GM21447 (cell line): ENCODE measurements around the gene CUL3.
"Not testable (repeated sequence)": the region's sequence is repeated elsewhere in the genome, so short reads cannot be mapped to it uniquely, and the experiment has no call there.

Source experiments
- ATAC-seq: cut with Tn5 transposase; IDR thresholded peaks from one replicate; pipeline ENCODE4 v1.9.1; 2021; ENCODE audit not compliant: unreplicated experiment

The CUL3 gene

DNA sequence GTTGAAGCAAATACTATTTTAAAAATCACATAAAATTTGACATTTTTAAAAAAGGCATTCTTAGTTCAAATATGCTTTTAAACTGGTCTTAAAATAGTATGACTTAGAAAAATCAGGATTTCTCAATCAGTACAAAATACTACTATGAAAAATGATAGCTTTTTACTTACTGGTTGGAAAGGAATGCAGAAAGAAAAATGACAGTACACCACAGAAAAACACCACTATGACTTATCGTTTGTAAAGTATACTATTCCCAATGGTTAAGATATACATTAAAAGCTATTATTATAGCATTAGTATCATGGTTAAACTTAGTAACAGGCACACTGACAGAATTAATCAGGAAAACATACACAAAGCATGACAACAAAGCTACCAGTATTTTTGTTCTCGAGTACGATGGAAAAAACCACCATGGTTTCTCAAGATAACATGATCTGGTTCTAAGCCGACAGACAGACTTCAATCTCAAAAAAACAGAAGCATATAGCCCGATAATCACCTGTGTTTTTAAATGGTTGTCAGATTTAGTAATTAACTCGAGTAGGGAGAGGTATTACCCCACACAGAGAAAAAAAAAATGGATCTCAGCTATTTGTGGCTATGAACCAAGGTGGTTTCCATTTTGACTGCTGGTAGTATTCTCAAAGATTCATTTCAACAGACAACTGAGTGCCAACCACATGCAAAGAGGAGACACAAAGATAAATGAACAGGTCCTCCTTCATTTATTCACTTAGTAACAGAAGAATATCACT lies 39.1 kb downstream of the CUL3 start:
- ATAC-seq: no peak

DNA sequence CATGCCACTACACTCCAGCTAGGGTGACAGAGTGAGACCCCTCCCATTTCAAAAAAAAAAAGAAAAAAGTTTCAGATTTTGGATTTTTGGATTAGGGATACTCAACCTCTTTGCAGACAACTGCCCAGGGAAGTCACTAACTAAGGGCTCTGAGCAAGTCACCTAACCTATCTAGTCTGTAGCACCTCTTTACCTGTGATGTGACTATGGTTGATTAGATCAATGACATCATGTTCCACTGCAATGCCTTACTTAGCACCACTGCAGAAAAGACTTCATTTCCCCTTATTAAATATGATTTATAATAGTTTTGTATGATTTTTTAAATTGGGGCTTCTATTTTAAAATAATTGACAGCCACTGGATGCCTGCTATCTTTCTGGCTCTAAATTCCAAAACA lies 41.2 kb downstream of the CUL3 start:
- no peak for ATAC-seq

DNA sequence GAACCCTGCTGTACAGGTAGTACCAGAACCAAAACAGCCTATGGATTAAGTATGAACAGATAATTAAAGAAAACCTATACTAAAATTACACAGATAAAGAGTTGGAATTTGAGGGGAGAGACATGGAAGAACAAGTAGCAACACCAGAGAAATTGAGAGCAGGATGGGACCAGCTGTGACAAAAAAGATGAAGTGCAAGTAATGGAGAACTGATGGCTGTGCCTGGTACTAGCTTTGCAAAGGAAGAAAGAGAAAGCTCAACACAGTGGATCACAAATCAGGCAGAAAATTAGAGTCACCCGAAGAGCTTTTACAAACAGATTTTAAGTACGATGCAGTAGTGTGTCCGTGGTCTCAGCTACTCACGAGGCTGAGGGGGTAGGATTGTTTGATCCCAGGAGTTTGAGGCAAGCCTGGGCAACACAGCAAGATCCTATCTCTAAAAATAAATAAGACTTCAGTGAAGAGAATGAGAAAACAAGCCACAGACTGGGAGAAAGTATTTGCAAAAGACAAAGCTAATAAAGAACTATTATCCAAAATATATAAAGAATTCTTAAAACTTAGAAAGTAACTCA lies 46.5 kb downstream of the CUL3 start:
- no peak for ATAC-seq

DNA sequence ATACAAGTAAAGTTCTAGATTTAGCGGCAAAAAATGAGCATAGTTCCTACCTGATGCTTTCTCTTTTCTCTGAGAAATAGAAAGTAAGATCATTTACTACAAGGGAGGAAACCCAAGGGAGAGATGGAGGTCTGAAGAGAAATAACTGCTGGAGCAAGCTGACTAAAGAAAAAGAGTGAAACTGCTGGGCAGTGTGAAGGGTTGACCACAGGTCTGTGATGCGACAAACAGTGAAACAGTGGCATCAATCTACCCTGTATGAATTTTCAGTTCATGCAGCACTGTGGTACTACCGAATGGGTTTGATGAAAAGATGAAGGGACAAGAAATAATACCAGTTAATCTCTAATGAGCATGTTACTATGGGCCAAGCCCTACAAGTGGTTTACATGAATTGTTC lies 52.2 kb downstream of the CUL3 start:
- peak; percentile 53 for ATAC-seq

DNA sequence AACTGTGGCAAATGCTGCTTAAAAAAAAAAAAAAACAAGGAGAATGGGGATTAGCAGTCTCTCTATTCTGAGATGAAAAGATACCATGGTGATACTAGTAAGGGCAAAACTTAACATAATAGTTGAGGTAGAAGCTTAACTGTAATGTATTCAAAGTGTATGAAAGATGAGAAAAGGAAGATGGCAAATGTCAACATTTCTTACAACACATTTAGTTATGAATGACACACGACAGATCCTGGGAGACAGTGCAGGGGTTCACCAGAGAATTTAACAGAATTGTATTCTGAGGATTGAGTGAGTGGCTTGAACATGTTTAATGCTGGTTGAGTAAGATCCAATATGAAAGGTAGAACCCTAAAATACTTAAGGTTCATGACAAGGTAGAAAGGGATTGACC lies 52.7 kb downstream of the CUL3 start:
- ATAC-seq: no peak

DNA sequence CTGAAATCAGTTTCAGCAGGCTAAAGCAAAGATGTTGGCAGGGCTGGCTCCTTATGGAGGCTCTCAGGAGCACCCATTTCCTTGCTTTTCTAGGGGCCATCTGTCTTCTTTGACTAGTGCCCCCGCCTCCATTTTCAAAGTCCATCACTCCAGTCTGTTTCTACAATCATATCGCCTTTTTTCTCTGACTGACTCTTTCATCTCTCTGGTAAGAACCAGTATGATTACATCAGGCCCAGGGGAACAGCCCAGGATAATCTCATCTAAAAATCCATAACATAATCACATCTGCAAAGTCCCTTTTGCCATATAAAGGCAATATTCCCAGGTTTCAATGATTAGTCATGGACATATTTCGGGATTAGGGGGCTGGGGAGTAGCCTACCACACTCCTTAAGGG lies 57.0 kb downstream of the CUL3 start:
- no peak for ATAC-seq

DNA sequence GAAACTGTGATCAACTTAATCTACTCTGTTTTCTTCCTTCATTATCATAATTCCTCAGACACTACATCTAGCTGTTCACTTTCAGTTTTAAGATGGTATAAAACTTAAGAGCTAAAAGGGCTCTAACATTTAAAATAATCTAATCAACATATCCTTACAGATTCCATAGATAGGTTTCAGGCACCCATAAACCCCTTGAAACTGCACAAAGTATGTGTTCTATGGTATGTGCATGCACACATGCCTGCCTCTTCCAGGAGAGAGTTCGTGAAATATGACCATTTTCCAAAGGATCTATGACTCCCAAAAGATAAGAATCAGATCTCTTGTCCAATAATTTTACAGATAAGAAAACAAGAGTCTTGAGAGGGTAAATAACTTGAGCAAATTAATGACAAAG lies 59.4 kb downstream of the CUL3 start:
- no peak for ATAC-seq

DNA sequence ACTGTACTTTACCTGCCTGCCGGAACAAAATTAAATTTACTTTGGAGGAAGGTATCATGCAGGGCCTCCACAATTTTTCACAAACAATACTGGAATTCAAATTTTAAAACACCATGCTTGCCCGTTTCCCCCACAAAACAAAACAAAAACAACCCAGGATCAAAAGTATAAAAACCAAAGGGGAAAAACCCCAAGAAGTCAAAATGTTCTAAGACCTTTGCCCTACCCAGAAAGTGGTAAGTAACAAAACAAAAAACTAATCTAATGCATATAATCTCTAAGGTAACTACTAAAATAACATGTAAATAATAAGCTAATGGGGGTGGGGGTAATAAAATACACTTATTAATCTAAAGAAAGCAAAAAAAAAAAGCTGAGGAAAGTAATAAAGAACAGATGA lies 60.5 kb downstream of the CUL3 start:
- ATAC-seq: no peak

DNA sequence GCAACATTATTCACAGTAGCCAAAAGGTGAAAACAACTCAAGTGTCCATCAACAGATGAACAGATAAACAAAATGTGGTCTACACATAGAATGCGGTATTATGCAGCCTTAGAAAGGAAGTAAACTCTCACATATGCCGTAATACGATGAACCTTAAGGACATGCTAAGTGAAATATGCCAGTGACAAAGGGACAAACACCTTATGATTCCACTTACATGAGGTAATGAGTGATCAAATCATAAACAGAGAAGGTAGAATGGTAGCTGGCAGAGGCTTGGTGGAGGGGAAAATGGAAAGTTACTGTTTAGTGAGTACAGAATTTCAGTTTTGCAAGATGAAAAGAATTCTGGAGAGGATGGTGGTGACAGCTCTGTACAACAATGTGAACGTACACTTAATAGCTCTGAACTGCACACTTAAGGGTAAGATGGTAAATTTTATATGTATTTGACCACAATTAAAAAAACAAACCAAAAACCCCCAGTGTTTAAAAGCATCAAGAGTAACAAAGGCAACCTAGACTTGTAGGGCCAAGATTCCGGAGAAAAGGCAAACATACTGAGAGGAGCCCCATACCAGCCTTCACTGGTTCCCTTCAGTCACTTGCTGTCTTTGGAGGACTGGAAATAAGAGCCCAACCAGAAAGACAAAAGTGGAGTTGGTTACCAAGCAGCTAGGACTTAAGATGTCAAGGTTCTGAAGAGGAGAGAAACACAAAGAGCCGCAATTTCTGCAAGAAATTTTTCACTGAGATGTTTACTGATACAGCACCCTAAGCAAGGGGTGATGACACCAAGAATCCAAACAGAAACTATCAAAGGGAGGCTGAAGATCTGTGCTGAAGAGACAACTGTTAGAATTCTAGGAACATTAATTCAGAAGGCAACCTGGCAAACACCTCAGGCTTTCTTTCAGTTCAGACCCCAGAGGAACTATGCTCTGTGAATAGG lies 61.3 kb downstream of the CUL3 start:
- ATAC-seq: peak; percentile 34

DNA sequence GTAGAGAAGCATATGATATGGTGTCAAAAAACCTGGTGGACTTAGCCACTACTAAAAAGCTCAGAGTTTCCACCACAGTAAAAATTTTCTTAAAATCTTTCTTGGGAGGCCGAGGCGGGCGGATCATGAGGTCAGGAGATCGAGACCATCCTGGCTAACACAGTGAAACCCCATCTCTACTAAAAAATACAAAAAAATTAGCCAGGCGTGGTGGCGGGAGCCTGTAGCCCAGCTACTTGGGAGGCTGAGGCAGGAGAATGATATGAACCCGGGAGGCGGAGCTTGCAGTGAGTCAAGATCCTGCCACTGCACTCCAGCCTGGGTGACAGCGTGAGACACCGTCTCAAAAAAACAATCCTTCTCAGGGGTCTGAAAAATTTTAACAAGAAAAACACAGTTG lies 62.7 kb downstream of the CUL3 start:
- not testable (repeated sequence) for ATAC-seq

DNA sequence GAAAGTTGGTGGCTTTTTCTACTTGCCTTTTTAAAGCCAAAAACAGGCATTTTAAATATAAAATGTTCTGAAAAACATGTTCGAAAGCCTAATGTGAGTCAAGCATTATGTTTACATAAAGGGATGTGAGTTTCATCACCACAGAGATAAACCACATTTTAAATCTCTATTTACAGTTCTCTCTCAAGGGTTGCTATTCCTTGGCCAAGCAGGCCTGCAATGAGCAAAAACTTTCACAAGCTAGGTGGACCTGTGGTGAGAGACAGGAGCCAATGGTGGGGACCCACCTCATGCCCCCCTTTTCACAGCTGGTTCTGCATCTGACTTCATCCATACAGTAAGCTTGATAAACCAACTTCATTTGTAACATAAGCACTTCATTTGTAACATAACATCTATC lies 65.1 kb downstream of the CUL3 start:
- peak; percentile 60 for ATAC-seq

DNA sequence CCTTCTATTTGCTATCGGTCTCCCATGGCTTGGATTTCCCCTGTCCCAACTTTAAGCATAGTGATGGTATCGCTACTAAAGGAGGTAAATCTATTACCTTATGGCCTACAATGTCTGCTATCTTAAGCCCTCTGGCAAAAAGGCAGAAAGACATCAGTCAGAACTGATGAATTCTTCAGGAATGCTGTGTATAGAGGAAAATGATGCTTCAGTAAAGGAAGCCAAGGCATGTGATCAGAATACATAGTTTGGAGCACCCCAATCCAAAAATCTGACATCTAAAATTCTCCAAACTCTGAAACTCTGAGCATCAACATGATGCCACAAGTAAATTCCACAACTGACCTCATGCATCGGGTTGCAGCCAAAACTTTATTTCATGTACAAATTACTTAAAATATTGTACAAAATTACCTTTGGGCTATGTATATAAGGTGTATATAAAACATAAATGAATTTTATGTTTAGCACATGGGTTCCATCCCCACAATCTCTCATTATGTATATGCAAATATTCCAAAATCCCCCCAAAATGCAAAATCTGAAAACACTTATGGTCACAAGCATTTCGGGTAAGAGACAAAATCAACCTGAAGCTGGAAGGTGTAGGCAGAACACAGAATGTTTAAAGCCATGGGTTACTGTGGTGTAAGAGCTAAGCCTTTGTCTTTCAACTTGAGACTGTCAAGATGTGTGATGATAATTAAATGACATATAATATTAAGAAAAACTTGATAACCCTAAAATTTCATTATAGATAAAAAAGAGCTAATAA lies 66.2 kb downstream of the CUL3 start:
- ATAC-seq: no peak

DNA sequence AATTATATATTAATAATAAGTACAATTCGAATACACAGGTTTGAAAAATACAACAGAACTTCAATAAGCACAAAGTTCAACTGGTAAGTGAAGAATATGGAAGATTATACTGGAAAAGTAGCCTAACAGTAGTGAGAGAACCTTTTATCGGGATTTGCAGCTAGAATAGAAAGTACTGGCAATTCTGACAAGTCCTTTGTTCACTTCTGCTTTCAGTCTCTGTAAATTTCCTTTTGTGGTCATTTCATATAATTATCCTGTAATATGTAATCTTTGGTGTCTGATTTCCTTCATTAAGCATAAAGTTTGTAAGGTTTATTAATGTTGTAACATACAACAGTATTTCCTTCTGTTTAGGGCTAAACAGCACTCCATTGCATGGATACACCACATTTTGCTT lies 67.2 kb downstream of the CUL3 start:
- ATAC-seq: no peak

DNA sequence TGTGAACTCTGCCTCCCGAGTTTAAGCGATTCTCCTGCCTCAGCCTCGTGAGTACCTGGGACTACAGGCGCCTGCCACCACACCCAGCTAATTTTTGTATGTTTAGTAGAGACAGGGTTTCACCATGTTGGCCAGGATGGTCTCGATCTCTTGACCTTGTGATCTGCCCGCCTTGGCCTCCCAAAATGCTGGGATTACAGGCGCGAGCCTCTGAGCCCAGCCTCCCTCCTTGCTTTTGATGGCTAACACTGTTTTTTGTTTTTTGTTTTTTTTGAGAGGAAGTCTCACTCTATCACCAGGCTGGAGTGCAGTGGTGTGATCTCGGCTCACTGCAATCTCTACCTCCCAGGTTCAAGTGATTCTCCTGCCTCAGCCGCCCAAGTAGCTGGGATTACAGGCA lies 68.8 kb downstream of the CUL3 start:
- ATAC-seq: not testable (repeated sequence)

DNA sequence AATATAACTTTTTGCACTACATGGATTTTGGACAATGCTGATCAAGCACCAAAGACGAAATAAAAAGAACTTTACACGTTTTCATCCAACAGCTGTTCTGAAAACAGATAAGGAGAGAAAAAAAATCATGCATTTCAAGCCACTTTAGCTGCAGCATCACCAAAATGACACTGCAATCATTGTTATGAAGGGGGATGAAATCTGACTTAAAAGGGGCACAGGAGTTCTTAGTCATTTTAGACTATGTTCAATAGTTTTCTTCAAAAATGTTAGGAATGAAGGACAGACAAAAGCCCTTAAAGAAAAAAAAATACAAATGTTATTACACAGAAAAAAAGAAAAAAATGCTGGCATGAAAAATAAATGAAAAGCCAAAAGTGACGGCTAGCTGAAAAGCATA lies 71.2 kb downstream of the CUL3 start:
- no peak for ATAC-seq

DNA sequence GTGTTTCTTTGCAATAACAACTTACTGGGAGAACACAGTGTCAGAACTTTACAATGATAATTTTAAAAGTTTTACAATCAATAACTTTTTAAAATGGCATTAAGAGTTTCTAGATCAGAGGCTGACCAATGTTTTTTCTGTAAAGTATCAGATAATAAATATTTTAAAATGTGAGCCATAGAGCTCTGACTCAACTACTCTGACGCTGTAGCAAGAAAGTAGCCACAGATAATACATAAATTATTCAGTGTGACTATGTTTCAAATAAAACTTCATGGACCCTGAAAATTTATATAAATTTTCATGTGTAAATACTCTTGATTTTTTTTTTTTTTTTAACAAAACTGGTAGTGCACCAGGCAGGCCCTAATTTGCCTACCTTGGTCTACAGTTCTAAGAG lies 77.4 kb downstream of the CUL3 start:
- ATAC-seq: no peak

DNA sequence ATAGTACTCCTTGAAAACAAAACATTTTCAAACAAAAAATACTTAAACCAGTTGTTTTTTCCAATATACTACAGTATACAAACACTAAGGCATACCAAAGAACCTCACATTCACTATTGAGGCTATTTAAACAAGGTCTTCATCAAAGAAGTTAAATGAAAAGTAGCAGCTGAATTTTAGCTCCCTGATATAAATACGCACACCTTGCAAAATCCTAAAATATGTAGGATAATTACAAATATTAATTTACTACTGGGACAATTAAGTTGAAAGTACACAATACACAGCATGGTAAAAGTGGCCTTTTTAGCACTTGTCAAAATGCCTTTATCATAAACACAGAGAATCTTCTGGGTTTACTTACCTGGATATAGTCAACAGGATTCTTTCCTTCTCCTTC lies 78.7 kb downstream of the CUL3 start:
- ATAC-seq: no peak

DNA sequence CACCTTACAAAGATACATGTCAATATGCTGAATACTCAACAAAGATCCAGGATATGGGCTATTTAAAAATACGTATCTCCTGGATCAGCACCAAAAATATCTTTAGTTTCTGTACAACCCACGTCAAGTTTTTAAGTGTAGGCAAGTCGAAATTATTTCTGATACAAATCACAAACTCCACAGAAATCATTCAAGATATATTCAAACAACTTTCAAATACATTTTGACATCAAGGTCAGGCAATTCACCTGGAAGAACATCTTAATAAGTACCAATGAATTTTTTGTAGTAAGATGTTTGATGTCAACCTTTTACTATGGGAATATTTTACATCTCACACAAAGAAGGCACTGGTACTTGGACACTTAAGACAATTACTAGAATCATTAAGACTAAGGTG lies 86.2 kb downstream of the CUL3 start:
- ATAC-seq: no peak

DNA sequence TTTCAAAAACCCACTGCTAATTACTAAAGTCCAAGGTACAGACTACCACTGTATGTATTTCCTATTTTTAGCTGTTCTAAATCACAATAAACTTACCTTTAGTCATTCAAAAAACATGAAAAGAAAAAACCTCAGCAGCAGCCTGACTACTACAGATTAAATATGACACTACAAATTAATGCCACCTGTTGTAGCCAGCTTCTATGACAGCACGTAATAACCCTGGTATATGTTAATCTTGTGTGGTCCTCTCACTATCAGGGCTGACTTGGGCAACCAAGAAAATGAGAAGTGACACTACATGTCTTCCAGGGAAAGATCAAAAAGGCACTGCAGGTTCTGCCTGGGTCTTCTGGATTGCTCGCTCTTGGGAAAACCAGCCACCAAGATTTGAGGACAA lies 92.6 kb downstream of the CUL3 start:
- ATAC-seq: no peak

DNA sequence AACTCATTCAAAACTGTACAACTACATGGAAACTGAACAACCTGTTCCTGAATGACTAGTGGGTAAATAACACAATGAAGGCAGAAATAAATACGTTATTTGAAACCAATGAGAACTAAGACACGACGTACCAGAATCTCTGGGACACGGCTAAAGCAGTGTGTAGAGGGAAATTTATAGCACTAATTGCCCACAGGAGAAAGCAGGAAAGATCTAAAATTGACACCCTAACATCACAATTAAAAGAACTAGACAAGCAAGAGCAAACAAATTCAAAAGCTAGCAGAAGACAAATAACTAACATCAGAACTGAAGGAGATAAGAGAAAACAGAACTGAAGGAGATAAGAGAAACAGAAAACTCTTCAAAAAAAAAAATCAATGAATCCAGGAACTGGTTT lies 97.2 kb downstream of the CUL3 start:
- ATAC-seq: not testable (repeated sequence)
